T-helper 2 cell (primary cell): ENCODE measurements around the gene SV2C.
"Not testable (repeated sequence)": the region's sequence is repeated elsewhere in the genome, so short reads cannot be mapped to it uniquely, and the experiment has no call there.

Experiments
- DNase-seq, 5 experiments: peaks; one replicate each; pipeline versions ENCODE4 v3.0.0 to v3.0.0-alpha.2; 2012 to 2022

SV2C gene

GRCh38 chr5:76305269-76305668 lies 222.1 kb downstream of the SV2C start:
- no peak for DNase-seq

- no peak for DNase-seq
Observed at GRCh38 chr5:76305775-76306174, 222.6 kb downstream of the SV2C start.

GRCh38 chr5:76310208-76310607 lies 227.0 kb downstream of the SV2C start:
- no peak for DNase-seq

GRCh38 chr5:76312783-76313182 lies 229.6 kb downstream of the SV2C start:
- no peak for DNase-seq

DNA sequence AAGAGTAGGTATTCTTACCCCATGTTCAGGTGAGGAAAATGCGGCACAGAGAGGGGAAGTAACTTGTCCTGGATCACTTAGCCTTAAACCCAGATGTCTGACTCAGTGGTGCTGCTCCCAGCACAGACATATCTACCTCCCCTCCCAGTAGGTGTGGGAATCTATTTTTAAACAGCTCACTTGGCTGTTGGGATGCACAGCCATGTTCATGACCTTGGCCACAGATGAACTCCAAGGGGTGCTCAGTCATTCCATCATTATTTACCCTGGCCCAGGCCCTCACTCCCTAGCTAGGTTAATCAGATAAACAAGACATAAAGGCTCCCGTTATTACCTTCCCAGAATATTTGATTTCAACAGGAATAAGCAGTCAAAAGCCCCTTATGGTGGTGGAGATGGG lies 231.5 kb downstream of the SV2C start:
- DNase-seq = no peak

DNA sequence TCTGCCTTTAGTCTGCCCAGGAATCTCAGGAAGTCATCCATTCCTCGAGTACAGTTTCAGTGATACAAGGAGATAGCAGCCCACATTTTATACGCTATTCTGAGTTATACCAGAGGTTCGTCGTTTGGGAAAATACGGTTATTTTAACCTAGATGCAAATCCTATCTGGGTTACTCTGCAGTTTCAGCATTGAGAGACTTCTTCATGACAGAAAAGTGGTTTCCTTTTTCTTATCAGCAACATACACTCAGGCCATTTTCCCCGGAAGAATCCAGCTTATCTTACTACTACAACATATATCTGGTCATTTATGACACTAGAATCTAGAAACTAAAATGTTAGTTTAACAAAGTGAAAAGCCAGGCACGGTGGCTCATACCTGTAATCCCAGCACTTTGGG lies 236.5 kb downstream of the SV2C start:
- peak in 1 of 5 experiments; percentile 32 for DNase-seq

- not testable (repeated sequence) for DNase-seq
Observed at GRCh38 chr5:76323494-76323893, 240.3 kb downstream of the SV2C start.

- DNase-seq = no peak
Observed at GRCh38 chr5:76325326-76325725, 242.1 kb downstream of the SV2C start.

- DNase-seq = peak in 2 of 5 experiments; percentile 41 to 90
Observed at GRCh38 chr5:76325876-76326491, 242.8 kb downstream of the SV2C start.

- no peak for DNase-seq
Observed at GRCh38 chr5:76326577-76327302, 243.6 kb downstream of the SV2C start.

- no peak for DNase-seq
Observed at GRCh38 chr5:76329346-76329745, 246.2 kb downstream of the SV2C start.

DNA sequence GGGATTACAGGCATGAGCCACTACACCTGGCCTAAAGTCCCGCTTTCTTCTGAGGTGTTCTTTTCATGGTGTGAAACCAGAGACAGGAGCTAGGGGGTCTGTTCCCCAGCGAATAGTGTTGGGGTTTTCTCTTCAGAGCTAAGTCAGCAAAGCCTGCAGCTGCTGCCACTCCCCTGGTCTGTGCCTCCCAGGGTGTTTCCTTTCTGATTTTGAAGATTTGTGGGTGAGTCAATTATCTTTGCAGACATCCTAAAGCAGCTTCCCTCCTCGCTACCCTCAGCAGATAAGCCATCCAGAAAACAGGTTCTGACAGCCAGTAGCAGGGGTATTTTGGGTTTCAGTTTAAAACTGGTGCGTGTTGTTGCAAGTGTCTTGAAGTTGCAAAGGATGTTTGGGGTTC lies 247.9 kb downstream of the SV2C start:
- DNase-seq = peak in 2 of 5 experiments; percentile 5 to 93

- no peak for DNase-seq
Observed at GRCh38 chr5:76332102-76332501, 248.9 kb downstream of the SV2C start.

GRCh38 chr5:76332611-76333205 lies 249.5 kb downstream of the SV2C start:
- DNase-seq = no peak

DNA sequence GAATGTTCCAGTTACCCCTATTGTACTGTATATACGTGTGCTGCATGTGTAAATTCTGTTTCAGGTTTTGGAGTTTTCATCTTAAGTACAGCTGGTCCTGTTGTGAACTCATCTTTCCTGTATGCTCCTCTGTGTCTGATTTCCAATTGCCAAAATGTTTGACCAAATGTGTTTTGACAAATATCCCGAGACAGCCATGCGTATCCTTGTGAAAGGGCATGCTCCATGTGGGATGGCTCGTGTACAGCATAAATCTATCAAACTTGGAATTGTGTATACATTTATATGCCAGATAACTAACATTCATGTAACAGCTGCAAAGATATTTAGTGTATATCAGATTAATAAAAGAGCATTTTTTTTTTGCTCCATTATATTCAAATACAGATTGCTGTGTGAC lies 250.4 kb downstream of the SV2C start:
- no peak for DNase-seq

DNA sequence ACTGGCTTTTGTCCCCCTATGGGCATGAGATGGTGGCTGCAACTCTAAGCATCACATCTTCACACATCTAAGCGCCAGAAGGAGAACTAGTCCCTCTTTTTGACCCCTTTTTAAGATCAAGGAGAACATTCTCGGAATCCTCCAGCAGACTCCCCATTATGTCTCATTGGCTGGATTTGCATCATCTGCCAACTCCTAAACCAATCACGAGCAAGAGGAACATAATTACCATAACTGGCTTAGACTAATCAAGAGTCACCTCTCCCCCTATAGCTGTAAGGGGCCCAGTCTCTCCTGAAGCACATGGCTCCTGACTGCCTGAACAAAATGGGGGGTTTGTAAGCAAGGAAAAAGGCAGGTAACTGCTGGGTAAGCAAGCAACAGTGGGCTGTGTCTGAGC lies 251.4 kb downstream of the SV2C start:
- no peak for DNase-seq

- DNase-seq = not testable (repeated sequence)
Observed at GRCh38 chr5:76335451-76335850, 252.3 kb downstream of the SV2C start.

- DNase-seq = not testable (repeated sequence)
Observed at GRCh38 chr5:76336253-76336809, 253.1 kb downstream of the SV2C start.

DNA sequence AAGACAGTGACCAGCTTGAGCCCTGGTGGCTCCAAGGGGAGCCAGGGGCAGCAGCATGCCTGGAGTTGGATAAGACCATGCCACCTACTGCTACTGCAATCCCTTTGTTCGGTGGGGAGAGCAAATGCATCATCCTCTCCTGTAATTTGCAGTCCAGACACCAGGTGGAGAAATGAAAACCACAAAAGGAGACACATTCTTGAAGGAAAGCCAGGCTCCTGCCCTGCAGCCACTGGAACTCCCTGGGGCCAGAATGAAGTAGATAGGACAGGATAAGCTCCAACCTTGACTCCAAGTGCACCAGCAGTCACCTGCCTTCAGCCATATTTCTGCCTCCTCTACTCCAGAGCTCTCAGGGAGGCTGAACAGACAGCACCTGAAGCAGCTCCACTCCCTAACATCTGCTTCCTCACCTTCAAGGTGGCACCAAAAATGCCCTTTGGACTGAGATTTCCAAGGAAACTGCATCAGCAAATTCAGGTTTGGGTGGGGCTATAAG lies 254.8 kb downstream of the SV2C start:
- DNase-seq = peak in 4 of 5 experiments; percentile 7 to 71 (median 25)

- no peak for DNase-seq
Observed at GRCh38 chr5:76339919-76340318, 256.7 kb downstream of the SV2C start.

DNA sequence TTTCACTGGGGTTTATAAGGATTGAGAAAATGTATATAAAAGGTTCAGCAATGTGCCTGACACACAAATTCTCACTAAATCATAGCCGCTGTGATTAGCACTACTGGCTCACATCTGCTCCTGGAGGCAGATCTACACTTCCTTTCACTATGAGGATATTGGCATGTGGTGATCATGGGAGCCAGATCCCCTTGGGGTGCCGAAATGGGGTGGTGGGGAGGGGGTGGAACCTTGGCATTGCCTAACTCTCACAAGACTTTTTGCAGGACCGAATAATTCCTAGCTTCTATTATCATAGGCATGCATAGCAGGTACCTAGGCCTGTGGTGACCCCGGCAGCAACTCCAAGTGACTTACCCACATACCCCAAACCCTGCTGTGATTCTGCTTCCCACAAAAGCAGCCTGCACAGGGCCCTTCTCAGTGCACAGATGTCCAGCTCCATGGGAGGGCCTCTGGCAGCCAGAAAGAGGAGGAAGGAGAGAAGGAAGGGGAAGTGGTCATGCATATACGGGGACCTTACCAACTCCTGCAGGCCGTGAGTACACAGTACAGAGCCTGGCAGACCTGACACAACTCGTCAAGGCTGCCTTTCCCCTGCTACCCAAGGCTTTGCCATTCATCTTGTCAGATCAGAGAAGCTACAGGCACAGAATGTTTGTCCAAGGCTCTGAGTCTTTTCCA lies 258.6 kb downstream of the SV2C start:
- DNase-seq = no peak

GRCh38 chr5:76342474-76342873 lies 259.3 kb downstream of the SV2C start:
- DNase-seq = no peak

DNA sequence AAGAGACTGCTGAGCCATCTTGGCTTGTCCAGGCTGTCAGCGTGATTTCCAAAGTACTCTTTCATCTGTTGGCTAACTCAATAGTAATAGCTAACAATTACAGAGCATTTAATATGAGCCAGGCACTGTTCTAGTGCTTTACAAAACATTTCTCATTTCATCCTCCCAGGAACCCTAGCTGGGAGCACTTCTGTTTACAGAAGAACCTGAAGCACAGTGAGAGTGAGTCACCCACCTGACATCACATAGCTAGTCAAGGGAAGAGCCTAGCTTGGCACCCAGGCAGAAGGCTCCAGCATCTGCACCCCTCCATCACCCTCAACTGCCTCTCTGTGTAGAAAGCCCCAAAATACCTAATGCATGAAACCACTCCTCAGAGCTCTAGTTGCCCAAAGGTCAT lies 262.4 kb downstream of the SV2C start:
- no peak for DNase-seq
